ENCODE measurements around the gene CCDC78. TPM values are rescaled to one million over a fixed set of nuclear protein-coding genes. Genes with fewer than 3 reads are reported as not detected.

CCDC78 gene
- total RNA-seq, 1 experiment from 2014 or later: 20.2 TPM

DNA sequence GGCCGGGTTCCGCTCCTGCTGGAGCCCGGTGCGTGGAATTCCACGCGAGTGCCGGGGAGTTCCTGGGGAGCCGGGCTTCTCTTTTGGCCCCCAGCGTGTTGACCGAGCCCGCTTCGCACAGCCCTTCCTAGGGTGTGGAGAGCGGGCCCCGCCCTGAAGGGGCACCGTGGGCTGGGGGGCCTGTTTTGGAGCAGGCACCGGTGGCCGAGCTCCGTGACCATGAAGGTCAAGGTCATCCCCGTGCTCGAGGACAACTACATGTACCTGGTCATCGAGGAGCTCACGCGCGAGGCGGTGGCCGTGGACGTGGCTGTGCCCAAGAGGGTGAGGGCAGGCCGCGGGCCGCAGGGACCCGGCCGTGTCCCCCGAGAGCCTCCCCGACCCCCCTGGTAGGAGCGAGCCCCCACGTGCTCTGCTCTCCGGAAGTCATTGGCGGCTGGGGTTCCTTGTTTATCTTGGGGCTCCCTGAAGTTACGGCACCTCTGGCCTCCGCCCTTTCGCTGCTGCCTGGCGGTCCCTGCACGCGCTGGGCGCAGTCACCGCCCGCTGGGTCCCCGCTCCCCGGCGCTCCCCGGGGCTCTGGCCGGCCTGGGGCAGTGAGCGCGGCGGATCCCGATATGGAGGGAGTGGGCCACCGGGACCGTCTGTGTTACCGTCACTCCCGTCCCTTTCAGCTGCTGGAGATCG lies 1.2 kb upstream of the CCDC78 start (continued):
- TF ChIP-seq ATF1 (CRISPR knock-in tag; IDR thresholded peaks at IDR 0.05) (no peak), ESRRA (CRISPR knock-in tag; IDR thresholded peaks at IDR 0.05; ENCODE audit: borderline replicate concordance) (peak; percentile 28; the same call in 1 of the 2 replicates), FOXP1 (CRISPR knock-in tag; IDR thresholded peaks at IDR 0.05; ENCODE audit: borderline replicate concordance) (0 out of 2 replicates have a peak, but pooled peaks have one; percentile 26), ZNF121 (CRISPR knock-in tag; IDR thresholded peaks at IDR 0.05) (no peak), SMAD4 (CRISPR knock-in tag; IDR thresholded peaks at IDR 0.05) (no peak)

DNA sequence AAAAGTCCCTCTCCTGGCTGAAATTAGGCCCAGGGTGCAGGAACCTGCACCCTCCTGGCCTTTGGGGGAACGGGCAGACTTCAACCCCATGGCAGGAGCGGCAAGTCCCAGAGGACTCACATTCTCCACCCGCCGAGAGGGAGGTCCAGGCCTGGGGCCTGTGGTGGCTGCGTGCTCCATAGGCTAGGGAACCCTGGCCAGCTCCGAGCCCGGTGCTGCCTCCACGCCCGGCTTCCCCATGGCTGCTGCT lies 130 bp downstream of the CCDC78 start:
- H3K27me3 Mint-ChIP-seq (ENCODE audit: low read depth): peaks cover 2% of the 10 kb centered on the region; the same call in 1 of the 2 replicates
- ATAC-seq: no peak
- H3K4me1 Mint-ChIP-seq: no peaks in the 10 kb centered on the region
- TF ChIP-seq TEAD4 (CRISPR knock-in tag; IDR thresholded peaks at IDR 0.05) (no peak), ZNF138 (CRISPR knock-in tag; conservative IDR thresholded peaks at IDR 0.05) (no peak), ZNF671 (CRISPR knock-in tag; IDR thresholded peaks at IDR 0.05) (no peak), ETV6 (CRISPR knock-in tag; IDR thresholded peaks at IDR 0.05) (no peak), RELA (CRISPR knock-in tag; IDR thresholded peaks at IDR 0.05; ENCODE audit: borderline replicate concordance) (no peak), ZNF416 (CRISPR knock-in tag; IDR thresholded peaks at IDR 0.05) (no peak), NFYB (CRISPR knock-in tag; conservative IDR thresholded peaks at IDR 0.05; ENCODE audit: low read depth) (no peak), TP53 (CRISPR knock-in tag; IDR thresholded peaks at IDR 0.05) (no peak), NR1H2 (CRISPR knock-in tag; IDR thresholded peaks at IDR 0.05) (no peak), ZNF263 (CRISPR knock-in tag; IDR thresholded peaks at IDR 0.05; ENCODE audit: low read depth) (no peak), FOXP1 (CRISPR knock-in tag; IDR thresholded peaks at IDR 0.05; ENCODE audit: borderline replicate concordance) (no peak), MYBL2 (CRISPR knock-in tag; IDR thresholded peaks at IDR 0.05) (no peak)
- TF ChIP-seq, protein P1, sequence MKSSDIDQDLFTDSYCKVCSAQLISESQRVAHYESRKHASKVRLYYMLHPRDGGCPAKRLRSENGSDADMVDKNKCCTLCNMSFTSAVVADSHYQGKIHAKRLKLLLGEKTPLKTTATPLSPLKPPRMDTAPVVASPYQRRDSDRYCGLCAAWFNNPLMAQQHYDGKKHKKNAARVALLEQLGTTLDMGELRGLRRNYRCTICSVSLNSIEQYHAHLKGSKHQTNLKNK (CRISPR knock-in tag; IDR thresholded peaks at IDR 0.05): no peak
- TF ChIP-seq, protein P2, sequence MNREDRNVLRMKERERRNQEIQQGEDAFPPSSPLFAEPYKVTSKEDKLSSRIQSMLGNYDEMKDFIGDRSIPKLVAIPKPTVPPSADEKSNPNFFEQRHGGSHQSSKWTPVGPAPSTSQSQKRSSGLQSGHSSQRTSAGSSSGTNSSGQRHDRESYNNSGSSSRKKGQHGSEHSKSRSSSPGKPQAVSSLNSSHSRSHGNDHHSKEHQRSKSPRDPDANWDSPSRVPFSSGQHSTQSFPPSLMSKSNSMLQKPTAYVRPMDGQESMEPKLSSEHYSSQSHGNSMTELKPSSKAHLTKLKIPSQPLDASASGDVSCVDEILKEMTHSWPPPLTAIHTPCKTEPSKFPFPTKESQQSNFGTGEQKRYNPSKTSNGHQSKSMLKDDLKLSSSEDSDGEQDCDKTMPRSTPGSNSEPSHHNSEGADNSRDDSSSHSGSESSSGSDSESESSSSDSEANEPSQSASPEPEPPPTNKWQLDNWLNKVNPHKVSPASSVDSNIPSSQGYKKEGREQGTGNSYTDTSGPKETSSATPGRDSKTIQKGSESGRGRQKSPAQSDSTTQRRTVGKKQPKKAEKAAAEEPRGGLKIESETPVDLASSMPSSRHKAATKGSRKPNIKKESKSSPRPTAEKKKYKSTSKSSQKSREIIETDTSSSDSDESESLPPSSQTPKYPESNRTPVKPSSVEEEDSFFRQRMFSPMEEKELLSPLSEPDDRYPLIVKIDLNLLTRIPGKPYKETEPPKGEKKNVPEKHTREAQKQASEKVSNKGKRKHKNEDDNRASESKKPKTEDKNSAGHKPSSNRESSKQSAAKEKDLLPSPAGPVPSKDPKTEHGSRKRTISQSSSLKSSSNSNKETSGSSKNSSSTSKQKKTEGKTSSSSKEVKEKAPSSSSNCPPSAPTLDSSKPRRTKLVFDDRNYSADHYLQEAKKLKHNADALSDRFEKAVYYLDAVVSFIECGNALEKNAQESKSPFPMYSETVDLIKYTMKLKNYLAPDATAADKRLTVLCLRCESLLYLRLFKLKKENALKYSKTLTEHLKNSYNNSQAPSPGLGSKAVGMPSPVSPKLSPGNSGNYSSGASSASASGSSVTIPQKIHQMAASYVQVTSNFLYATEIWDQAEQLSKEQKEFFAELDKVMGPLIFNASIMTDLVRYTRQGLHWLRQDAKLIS (CRISPR knock-in tag; IDR thresholded peaks at IDR 0.05; ENCODE audit: borderline replicate concordance): no peak
- TF ChIP-seq, protein P3, sequence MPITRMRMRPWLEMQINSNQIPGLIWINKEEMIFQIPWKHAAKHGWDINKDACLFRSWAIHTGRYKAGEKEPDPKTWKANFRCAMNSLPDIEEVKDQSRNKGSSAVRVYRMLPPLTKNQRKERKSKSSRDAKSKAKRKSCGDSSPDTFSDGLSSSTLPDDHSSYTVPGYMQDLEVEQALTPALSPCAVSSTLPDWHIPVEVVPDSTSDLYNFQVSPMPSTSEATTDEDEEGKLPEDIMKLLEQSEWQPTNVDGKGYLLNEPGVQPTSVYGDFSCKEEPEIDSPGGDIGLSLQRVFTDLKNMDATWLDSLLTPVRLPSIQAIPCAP (CRISPR knock-in tag; IDR thresholded peaks at IDR 0.05): no peak; the same call in 1 of the 2 replicates
- TF ChIP-seq, protein P4, sequence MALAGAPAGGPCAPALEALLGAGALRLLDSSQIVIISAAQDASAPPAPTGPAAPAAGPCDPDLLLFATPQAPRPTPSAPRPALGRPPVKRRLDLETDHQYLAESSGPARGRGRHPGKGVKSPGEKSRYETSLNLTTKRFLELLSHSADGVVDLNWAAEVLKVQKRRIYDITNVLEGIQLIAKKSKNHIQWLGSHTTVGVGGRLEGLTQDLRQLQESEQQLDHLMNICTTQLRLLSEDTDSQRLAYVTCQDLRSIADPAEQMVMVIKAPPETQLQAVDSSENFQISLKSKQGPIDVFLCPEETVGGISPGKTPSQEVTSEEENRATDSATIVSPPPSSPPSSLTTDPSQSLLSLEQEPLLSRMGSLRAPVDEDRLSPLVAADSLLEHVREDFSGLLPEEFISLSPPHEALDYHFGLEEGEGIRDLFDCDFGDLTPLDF (CRISPR knock-in tag; IDR thresholded peaks at IDR 0.05): no peak
- H3K27ac Mint-ChIP-seq: no peak overlapping the region
- no peaks in the 10 kb centered on the region for H3K9me3 Mint-ChIP-seq
- no peaks in the 10 kb centered on the region; the same call in 1 of the 2 replicates for H3K36me3 Mint-ChIP-seq
- ChIA-PET POLR2A (interaction anchor here (1.1 kb wide), 1 partner anchor 10 kb away, joined by 5 read pairs; no protein-coding TSS in a partner anchor), CTCF (interaction anchor here (0.7 to 6.9 kb wide), 9 partner anchors 10 to 66 kb away, joined by 3 to 90 read pairs (median 5); partner anchors contain the start of genes CHTF18, CIAO3, METRN and RPUSD1)
- peak overlapping the region; percentile 69 for H3K4me3 Mint-ChIP-seq
- DNase-seq (ENCODE audit: low spot score): no peak

Data from WTC11 (cell line).